C1 segment of cervical spinal cord (tissue), 14 donors: ENCODE results near the gene PTP4A2.

Source experiments
- DNase-seq, 14 donors: peaks; one replicate each; lab custom pipeline; 2025; lab: John Stamatoyannopoulos, UW

PTP4A2 gene

GRCh38 chr1:31861346-31861745 is 76.8 kb downstream of the PTP4A2 start:
- no peak for DNase-seq

- no peak for DNase-seq
Observed at GRCh38 chr1:31860581-31860980, 77.6 kb downstream of the PTP4A2 start.

GRCh38 chr1:31859719-31860118 is 78.4 kb downstream of the PTP4A2 start:
- no peak for DNase-seq

- no peak for DNase-seq
Observed at GRCh38 chr1:31859044-31859443, 79.1 kb downstream of the PTP4A2 start.

DNA sequence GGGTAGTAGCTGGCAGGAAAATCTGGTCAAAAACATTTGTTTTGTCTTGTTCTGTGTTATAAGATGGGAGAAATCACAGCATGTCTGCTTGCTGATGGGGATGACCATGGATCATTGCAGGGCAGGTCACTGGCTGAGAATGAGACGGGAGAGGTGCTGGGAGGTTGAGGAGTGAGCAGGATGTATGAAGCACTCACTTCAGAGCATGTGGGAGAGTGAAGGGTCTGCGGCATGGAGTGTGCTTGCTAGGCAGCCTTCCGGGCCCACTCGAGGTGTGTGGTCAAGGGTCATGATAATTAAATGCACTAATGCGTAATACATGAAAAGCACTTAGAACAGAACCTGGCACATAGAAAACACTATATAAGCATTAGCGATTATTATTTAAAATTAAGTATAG is 80.3 kb downstream of the PTP4A2 start:
- DNase-seq: no peak
